ENCODE results near the gene ULBP3.

Gene ULBP3

DNA sequence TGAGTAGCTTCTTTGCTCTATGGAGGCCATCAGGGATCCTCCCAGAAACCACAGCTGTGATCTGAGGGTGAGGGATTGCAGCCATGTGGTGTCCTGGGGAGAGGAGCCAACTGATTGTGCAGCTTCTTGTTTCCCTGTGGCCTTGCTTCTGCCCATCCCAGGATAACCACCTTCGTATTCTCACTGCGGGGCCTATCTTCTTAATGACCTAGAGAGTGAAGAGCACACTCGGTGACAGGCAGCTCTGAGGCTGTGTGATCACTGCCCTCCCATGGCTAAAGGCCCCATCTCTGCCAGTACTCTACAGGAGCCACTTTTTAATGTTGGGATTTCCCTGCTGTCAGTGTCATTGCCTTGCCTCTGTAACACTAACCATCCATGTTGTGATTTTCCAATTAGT lies 38.3 kb downstream of the ULBP3 start:
- no peak overlapping the region for H3K27ac ChIP-seq
- H3K4me3 ChIP-seq (ENCODE audit: low read depth in 1 of 2, low read length in 1 of 2), result no peak overlapping the region
- TF ChIP-seq, protein P1, sequence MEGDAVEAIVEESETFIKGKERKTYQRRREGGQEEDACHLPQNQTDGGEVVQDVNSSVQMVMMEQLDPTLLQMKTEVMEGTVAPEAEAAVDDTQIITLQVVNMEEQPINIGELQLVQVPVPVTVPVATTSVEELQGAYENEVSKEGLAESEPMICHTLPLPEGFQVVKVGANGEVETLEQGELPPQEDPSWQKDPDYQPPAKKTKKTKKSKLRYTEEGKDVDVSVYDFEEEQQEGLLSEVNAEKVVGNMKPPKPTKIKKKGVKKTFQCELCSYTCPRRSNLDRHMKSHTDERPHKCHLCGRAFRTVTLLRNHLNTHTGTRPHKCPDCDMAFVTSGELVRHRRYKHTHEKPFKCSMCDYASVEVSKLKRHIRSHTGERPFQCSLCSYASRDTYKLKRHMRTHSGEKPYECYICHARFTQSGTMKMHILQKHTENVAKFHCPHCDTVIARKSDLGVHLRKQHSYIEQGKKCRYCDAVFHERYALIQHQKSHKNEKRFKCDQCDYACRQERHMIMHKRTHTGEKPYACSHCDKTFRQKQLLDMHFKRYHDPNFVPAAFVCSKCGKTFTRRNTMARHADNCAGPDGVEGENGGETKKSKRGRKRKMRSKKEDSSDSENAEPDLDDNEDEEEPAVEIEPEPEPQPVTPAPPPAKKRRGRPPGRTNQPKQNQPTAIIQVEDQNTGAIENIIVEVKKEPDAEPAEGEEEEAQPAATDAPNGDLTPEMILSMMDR (IDR thresholded peaks at IDR 0.05), result no peak
- H3K9me3 ChIP-seq, result no peaks in the 10 kb centered on the region
- H3K4me1 ChIP-seq (ENCODE audit: control insufficient read depth in 1 of 2, insufficient read depth in 1 of 2, low read depth in 1 of 2, low read length in 1 of 2), result no peaks in the 10 kb centered on the region
- H3K36me3 ChIP-seq, result no peaks in the 10 kb centered on the region
- peaks cover 92% of the 10 kb centered on the region for H3K27me3 ChIP-seq

DNA sequence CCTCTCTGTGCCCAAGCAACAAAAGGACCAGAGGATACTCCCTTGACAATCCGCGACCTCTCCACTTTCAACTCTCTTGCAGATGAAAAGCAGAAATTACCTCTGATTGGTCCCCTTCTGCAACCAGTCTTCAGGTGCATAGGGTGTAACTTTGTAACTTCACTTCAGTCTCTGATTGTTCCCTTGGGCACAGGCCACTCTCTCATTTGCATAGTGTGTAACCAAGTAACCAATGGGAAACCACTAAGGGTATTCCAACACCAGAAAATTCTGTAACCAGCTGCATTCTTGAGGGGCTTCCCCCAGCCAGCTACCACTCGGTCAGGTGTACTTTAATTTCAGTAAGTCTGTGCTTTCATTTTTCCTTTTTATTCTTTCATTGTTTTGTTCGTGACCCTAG lies 39.2 kb downstream of the ULBP3 start:
- Histone ChIP-seq H3K4me3 (ENCODE audit: low read depth in 1 of 2, low read length in 1 of 2) (no peak overlapping the region), H3K9me3 (no peaks in the 10 kb centered on the region), H3K36me3 (no peaks in the 10 kb centered on the region), H3K27me3 (peaks cover 92% of the 10 kb centered on the region), H3K4me1 (ENCODE audit: control insufficient read depth in 1 of 2, insufficient read depth in 1 of 2, low read depth in 1 of 2, low read length in 1 of 2) (no peaks in the 10 kb centered on the region), H3K27ac (no peak overlapping the region)
- TF ChIP-seq, protein P1 (IDR thresholded peaks at IDR 0.05), result no peak

DNA sequence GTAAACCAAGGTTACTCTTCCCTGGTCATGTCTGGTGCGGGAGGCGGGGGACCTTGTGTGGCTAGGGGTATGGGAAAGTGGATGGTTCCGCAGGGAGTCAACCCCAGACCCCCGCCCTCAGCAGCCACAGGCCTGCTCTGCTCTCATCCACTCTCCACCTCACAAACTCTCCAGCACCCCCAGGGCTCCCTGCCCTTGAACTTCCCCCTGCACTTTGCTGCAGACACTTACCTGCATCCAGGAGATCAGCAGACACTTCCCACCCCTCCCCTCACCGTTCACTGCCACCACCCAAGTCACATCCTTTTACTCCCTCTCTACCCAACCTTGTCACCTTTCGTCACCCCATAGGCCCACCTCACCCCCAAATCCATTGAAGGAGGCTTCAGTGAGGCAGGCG lies 39.6 kb downstream of the ULBP3 start:
- Histone ChIP-seq H3K27ac (no peak overlapping the region), H3K4me1 (ENCODE audit: control insufficient read depth in 1 of 2, insufficient read depth in 1 of 2, low read depth in 1 of 2, low read length in 1 of 2) (no peaks in the 10 kb centered on the region), H3K4me3 (ENCODE audit: low read depth in 1 of 2, low read length in 1 of 2) (no peak overlapping the region), H3K9me3 (no peaks in the 10 kb centered on the region), H3K27me3 (peaks cover 92% of the 10 kb centered on the region), H3K36me3 (no peaks in the 10 kb centered on the region)
- TF ChIP-seq, protein P1 (IDR thresholded peaks at IDR 0.05), result no peak

DNA sequence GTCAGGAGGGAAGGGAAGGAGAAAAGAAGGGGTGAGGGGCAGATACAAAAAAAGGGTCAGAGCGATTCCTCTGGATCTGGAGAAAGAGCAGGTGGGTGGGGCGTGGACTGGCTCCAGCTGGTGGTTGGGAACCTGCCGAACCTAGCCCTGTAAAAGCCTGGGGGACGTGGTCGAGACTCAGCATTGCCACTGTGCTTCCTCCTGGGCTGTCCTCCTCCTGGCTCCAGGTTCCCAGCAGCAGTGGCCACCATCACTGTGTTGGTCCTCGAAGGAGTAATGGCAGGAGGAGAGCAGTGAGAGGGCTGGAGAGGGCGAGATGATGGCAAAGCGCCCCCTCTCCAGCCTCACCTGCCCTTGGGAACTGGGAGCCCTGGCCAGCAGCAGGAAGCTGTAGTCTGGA lies 40.1 kb downstream of the ULBP3 start:
- Histone ChIP-seq H3K27me3 (peaks cover 92% of the 10 kb centered on the region), H3K9me3 (no peaks in the 10 kb centered on the region), H3K4me1 (ENCODE audit: control insufficient read depth in 1 of 2, insufficient read depth in 1 of 2, low read depth in 1 of 2, low read length in 1 of 2) (no peaks in the 10 kb centered on the region), H3K27ac (no peak overlapping the region), H3K36me3 (no peaks in the 10 kb centered on the region), H3K4me3 (ENCODE audit: low read depth in 1 of 2, low read length in 1 of 2) (no peak overlapping the region)
- TF ChIP-seq, protein P1 (IDR thresholded peaks at IDR 0.05), result no peak

DNA sequence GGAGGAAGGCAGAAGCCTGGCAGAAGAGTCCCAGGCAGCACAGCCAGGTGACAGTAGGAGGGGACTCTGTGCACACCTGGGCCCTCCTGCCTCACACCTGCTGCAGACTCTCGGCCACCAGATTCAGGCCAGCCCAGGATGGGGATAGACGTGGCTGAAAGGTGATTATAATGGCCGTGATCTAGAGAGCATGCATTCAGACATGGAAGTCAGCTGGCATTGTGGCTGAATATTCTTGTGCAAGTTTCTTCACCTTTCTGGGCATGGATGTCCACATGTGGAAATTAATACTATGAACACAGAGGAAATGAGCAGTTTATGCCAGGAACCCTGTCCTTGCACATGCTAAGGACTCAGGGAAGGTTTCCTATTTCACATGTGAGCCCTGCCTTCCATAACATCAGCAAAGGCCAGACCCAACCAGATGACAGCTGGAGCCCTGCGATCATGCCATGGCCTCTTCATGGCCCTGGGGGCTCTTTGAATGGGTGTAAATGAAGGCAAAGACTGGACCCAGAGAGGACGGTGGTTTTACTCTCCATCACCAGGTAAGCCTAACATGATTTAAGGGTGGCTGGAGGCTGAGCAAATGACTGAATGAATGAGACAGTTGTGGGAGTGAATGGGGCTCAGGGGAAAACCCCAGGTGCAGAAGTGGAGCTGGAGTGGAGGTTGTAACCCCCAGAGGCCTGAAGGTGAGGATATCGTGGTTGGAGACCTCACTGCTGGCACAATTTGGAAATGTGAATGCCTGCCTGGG lies 40.9 kb downstream of the ULBP3 start:
- Histone ChIP-seq H3K4me3 (ENCODE audit: low read depth in 1 of 2, low read length in 1 of 2) (no peak overlapping the region), H3K9me3 (no peaks in the 10 kb centered on the region), H3K27ac (no peak overlapping the region), H3K36me3 (no peaks in the 10 kb centered on the region), H3K4me1 (ENCODE audit: control insufficient read depth in 1 of 2, insufficient read depth in 1 of 2, low read depth in 1 of 2, low read length in 1 of 2) (no peaks in the 10 kb centered on the region), H3K27me3 (peaks cover 91% of the 10 kb centered on the region)
- TF ChIP-seq, protein P1 (IDR thresholded peaks at IDR 0.05), result no peak

All from neutrophil (primary cell).